ENCODE data around the gene VTI1A. TPM values are rescaled to one million over a fixed set of nuclear protein-coding genes. Genes with fewer than 3 reads are reported as not detected.

VTI1A gene
- total RNA-seq, 1 donor from 2014 or later, result 33.3 TPM

DNA sequence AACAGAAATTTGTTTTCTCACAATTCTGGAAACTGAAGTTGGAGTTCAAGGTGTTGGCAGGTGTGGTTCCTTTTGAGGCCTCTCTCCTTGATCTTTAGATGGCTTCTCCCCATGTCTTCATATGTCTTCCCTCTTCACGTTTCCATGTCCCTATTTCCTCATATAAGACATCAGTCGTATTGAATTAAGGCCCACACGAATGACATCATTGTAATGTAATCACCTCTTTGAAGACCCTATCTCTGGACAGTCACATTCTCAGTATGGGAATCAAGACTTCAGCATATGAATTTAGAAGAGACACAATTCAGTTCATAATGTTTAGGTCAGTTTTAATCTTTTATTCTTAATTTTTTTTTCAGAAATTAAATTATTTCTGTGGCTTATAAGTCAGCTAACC is 19.8 kb downstream of the VTI1A start:
- Histone ChIP-seq H3K27me3 (ENCODE audit: insufficient read depth, low read length) (no peaks in the 10 kb centered on the region), H3K4me3 (ENCODE audit: insufficient read depth, low read depth, low read length) (no peak overlapping the region), H3K27ac (ENCODE audit: low read depth, low read length) (no peak overlapping the region), H3K4me1 (ENCODE audit: insufficient read depth, low read length) (no peaks in the 10 kb centered on the region), H3K9ac (ENCODE audit: low read length) (no peak overlapping the region), H3K4me2 (ENCODE audit: low read length) (no peak overlapping the region), H3K36me3 (ENCODE audit: insufficient read depth, low read length) (peaks cover 5% of the 10 kb centered on the region), H3K79me2 (ENCODE audit: insufficient read depth, low read length) (no peaks in the 10 kb centered on the region), H2AFZ (ENCODE audit: low read depth, low read length) (no peak overlapping the region), H4K20me1 (ENCODE audit: insufficient read depth, low read length) (peaks cover 20% of the 10 kb centered on the region), H3K9me3 (ENCODE audit: insufficient read depth, low read depth, low read length) (no peaks in the 10 kb centered on the region)
- H3K9me3 Mint-ChIP-seq (ENCODE audit: unreplicated experiment), result peaks cover under 1% of the 10 kb centered on the region
- TF ChIP-seq, protein P1, sequence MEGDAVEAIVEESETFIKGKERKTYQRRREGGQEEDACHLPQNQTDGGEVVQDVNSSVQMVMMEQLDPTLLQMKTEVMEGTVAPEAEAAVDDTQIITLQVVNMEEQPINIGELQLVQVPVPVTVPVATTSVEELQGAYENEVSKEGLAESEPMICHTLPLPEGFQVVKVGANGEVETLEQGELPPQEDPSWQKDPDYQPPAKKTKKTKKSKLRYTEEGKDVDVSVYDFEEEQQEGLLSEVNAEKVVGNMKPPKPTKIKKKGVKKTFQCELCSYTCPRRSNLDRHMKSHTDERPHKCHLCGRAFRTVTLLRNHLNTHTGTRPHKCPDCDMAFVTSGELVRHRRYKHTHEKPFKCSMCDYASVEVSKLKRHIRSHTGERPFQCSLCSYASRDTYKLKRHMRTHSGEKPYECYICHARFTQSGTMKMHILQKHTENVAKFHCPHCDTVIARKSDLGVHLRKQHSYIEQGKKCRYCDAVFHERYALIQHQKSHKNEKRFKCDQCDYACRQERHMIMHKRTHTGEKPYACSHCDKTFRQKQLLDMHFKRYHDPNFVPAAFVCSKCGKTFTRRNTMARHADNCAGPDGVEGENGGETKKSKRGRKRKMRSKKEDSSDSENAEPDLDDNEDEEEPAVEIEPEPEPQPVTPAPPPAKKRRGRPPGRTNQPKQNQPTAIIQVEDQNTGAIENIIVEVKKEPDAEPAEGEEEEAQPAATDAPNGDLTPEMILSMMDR (IDR thresholded peaks at IDR 0.05; ENCODE audit: insufficient read depth, low read depth, low read length), result no peak
- no peak for TF ChIP-seq EZH2 (IDR thresholded peaks at IDR 0.05; ENCODE audit: insufficient read depth, low read length)
- no peaks in the 10 kb centered on the region for H3K27me3 Mint-ChIP-seq (ENCODE audit: low read depth, unreplicated experiment)
- FAIRE-seq, result no peak
- H3K4me1 Mint-ChIP-seq (ENCODE audit: low read depth, unreplicated experiment), result peaks cover under 1% of the 10 kb centered on the region
- DNase-seq (ENCODE audit: low read depth), result no peak
- peaks cover 10% of the 10 kb centered on the region for H3K36me3 Mint-ChIP-seq (ENCODE audit: low read depth, unreplicated experiment)
- no peak overlapping the region for H3K27ac Mint-ChIP-seq (ENCODE audit: unreplicated experiment)
- no peak overlapping the region for H3K4me3 Mint-ChIP-seq (ENCODE audit: unreplicated experiment)

DNA sequence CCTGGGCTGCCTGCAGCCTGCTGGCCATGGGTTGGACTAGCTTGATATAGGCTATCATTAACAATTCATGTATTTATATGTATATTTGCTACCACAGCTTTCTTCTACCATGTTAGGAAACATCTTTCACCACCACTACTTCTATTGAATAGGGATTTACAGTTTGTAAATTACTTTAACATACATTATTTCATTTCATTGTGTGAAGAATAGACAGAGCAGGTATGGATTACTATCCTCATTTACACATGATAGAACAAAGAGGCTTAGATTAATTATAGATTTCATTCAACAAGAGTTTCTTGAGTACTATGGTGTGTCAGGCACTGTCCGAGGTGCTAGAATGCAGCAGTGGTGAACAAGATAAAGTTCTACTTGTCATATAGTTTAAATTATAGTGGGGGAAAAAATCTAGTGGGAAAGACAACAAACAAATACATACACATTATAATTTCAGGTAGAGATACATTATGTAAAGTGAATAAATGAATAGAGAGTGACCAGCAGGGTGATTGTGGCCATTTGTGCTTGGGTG is 20.6 kb downstream of the VTI1A start:
- Histone ChIP-seq H3K4me3 (ENCODE audit: insufficient read depth, low read depth, low read length) (no peak overlapping the region), H3K27me3 (ENCODE audit: insufficient read depth, low read length) (no peaks in the 10 kb centered on the region), H3K9ac (ENCODE audit: low read length) (no peak overlapping the region), H4K20me1 (ENCODE audit: insufficient read depth, low read length) (peaks cover 20% of the 10 kb centered on the region), H3K4me1 (ENCODE audit: insufficient read depth, low read length) (no peaks in the 10 kb centered on the region), H3K36me3 (ENCODE audit: insufficient read depth, low read length) (peaks cover 5% of the 10 kb centered on the region), H2AFZ (ENCODE audit: low read depth, low read length) (no peak overlapping the region), H3K9me3 (ENCODE audit: insufficient read depth, low read depth, low read length) (no peaks in the 10 kb centered on the region), H3K4me2 (ENCODE audit: low read length) (no peak overlapping the region), H3K79me2 (ENCODE audit: insufficient read depth, low read length) (no peaks in the 10 kb centered on the region), H3K27ac (ENCODE audit: low read depth, low read length) (no peak overlapping the region)
- DNase-seq (ENCODE audit: low read depth), result no peak
- Mint-ChIP-seq H3K4me1 (ENCODE audit: low read depth, unreplicated experiment) (peaks cover 4% of the 10 kb centered on the region), H3K27me3 (ENCODE audit: low read depth, unreplicated experiment) (no peaks in the 10 kb centered on the region), H3K36me3 (ENCODE audit: low read depth, unreplicated experiment) (peaks cover 10% of the 10 kb centered on the region), H3K4me3 (ENCODE audit: unreplicated experiment) (no peak overlapping the region), H3K27ac (ENCODE audit: unreplicated experiment) (no peak overlapping the region), H3K9me3 (ENCODE audit: unreplicated experiment) (no peaks in the 10 kb centered on the region)
- FAIRE-seq, result no peak
- TF ChIP-seq, protein P1 (IDR thresholded peaks at IDR 0.05; ENCODE audit: insufficient read depth, low read depth, low read length), result no peak
- TF ChIP-seq EZH2 (IDR thresholded peaks at IDR 0.05; ENCODE audit: insufficient read depth, low read length), result no peak

DNA sequence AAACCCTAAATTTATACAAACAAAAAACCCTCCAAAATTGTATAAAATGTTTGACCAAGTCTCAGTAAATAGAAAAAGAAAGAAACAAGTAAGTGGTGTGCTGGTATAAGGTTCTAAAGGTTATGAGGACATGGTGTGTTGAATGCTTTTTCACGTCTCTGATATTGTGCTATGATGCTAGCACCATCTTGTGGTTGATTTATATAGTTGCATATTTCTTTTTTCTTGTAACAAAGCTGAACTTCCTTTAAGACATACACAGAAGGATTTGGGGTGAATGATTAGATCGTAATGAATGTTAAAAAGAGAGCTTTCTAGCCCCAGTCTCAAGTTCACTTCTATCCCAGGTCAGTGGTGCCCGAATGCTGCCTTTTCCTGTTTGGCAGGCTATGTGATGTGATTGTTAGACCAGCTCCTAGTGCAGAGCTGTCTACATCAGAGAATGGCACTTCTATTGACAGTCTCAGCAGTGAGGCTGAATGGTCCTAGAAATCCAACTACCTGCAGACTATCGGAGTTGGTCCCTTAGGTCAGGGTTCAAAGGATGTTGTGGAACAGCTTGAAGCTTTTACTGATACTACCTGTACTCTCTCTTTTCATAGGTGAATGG is 25.0 kb downstream of the VTI1A start:
- H3K4me3 ChIP-seq (ENCODE audit: insufficient read depth, low read depth, low read length), result no peak overlapping the region
- peaks cover 7% of the 10 kb centered on the region for H3K79me2 ChIP-seq (ENCODE audit: insufficient read depth, low read length)
- H3K4me1 ChIP-seq (ENCODE audit: insufficient read depth, low read length), result no peaks in the 10 kb centered on the region
- H3K9me3 Mint-ChIP-seq (ENCODE audit: unreplicated experiment), result no peaks in the 10 kb centered on the region
- H3K4me1 Mint-ChIP-seq (ENCODE audit: low read depth, unreplicated experiment), result peaks cover 8% of the 10 kb centered on the region
- FAIRE-seq (peak; percentile 82), DNase-seq (ENCODE audit: low read depth) (peak; percentile 32)
- H4K20me1 ChIP-seq (ENCODE audit: insufficient read depth, low read length), result peaks cover 36% of the 10 kb centered on the region
- H3K4me3 Mint-ChIP-seq (ENCODE audit: unreplicated experiment), result no peak overlapping the region
- H3K4me2 ChIP-seq (ENCODE audit: low read length), result no peak overlapping the region
- no peak overlapping the region for H3K9ac ChIP-seq (ENCODE audit: low read length)
- no peak overlapping the region for H3K27ac Mint-ChIP-seq (ENCODE audit: unreplicated experiment)
- no peak overlapping the region for H3K27ac ChIP-seq (ENCODE audit: low read depth, low read length)
- H3K36me3 ChIP-seq (ENCODE audit: insufficient read depth, low read length), result no peaks in the 10 kb centered on the region
- TF ChIP-seq, protein P1 (IDR thresholded peaks at IDR 0.05; ENCODE audit: insufficient read depth, low read depth, low read length), result peak; percentile 66
- no peak for TF ChIP-seq EZH2 (IDR thresholded peaks at IDR 0.05; ENCODE audit: insufficient read depth, low read length)
- H2AFZ ChIP-seq (ENCODE audit: low read depth, low read length), result no peak overlapping the region
- H3K36me3 Mint-ChIP-seq (ENCODE audit: low read depth, unreplicated experiment), result peaks cover 2% of the 10 kb centered on the region
- no peaks in the 10 kb centered on the region for H3K27me3 Mint-ChIP-seq (ENCODE audit: low read depth, unreplicated experiment)
- H3K9me3 ChIP-seq (ENCODE audit: insufficient read depth, low read depth, low read length), result no peaks in the 10 kb centered on the region
- H3K27me3 ChIP-seq (ENCODE audit: insufficient read depth, low read length), result no peaks in the 10 kb centered on the region

All from astrocyte (in vitro differentiated cells and primary cell).